ENCODE data around the gene ACTR8. TPM values are rescaled to one million over a fixed set of nuclear protein-coding genes. Genes with fewer than 3 reads are reported as not detected.

ACTR8 gene
- total RNA-seq, 2 experiments from 2014 or later: 13.7 to 14.3 TPM

- DNase-seq (no peak), ATAC-seq (ENCODE audit: poor library complexity) (no peak)
- Mint-ChIP-seq H3K4me1 (ENCODE audit: low read depth) (no peaks in the 10 kb centered on the region), H3K36me3 (ENCODE audit: low read depth) (peaks cover 19% of the 10 kb centered on the region), H3K9me3 (no peaks in the 10 kb centered on the region), H3K4me3 (no peak overlapping the region), H3K27me3 (peaks cover 13% of the 10 kb centered on the region), H3K27ac (no peak overlapping the region)
- no peak overlapping the region for H3K4me3 ChIP-seq (ENCODE audit: low read length)
- no peaks in the 10 kb centered on the region for H3K9me3 ChIP-seq (ENCODE audit: control insufficient read depth in 1 of 2, insufficient read depth in 1 of 2, low read length in 2 of 2)
- H3K27me3 ChIP-seq (ENCODE audit: control insufficient read depth in 1 of 2, insufficient read depth in 2 of 2, low read length in 2 of 2): no peaks in the 10 kb centered on the region
- no peak for TF ChIP-seq CTCF (IDR thresholded peaks at IDR 0.05)
- ChIA-PET POLR2A (no interaction called here), CTCF (no interaction called here)
- peaks cover 13% of the 10 kb centered on the region for H3K36me3 ChIP-seq (ENCODE audit: insufficient read depth, low read length)
- intact Hi-C loops (cut with DNase I, micrococcal nuclease): no loop called here
- no peak overlapping the region for H3K27ac ChIP-seq (ENCODE audit: low read depth in 1 of 2, low read length in 2 of 2)
- H3K4me1 ChIP-seq (ENCODE audit: insufficient read depth, low read length): no peaks in the 10 kb centered on the region
Measured at GRCh38 chr3:53856964-53857363, 25.0 kb downstream of the ACTR8 start.

- CTCF ChIA-PET: interaction anchor here (0.7 kb wide), 1 partner anchor 163 kb away, joined by 3 read pairs; no protein-coding TSS in a partner anchor
- intact Hi-C loops (cut with DNase I, micrococcal nuclease): no loop called here
Measured at GRCh38 chr3:53850895-53851294, 31.1 kb downstream of the ACTR8 start.

GRCh38 chr3:53849916-53850315 lies 32.0 kb downstream of the ACTR8 start:
- no peak for ATAC-seq (ENCODE audit: poor library complexity)
- Mint-ChIP-seq H3K27ac (no peak overlapping the region), H3K4me1 (ENCODE audit: low read depth) (peaks cover 3% of the 10 kb centered on the region), H3K36me3 (ENCODE audit: low read depth) (no peaks in the 10 kb centered on the region), H3K9me3 (no peaks in the 10 kb centered on the region), H3K27me3 (peaks cover 47% of the 10 kb centered on the region), H3K4me3 (no peak overlapping the region)
- DNase-seq: no peak
- ChIA-PET CTCF (no interaction called here), POLR2A (no interaction called here)
- Histone ChIP-seq H3K9me3 (ENCODE audit: control insufficient read depth in 1 of 2, insufficient read depth in 1 of 2, low read length in 2 of 2) (no peaks in the 10 kb centered on the region), H3K4me1 (ENCODE audit: insufficient read depth, low read length) (peaks cover 13% of the 10 kb centered on the region), H3K36me3 (ENCODE audit: insufficient read depth, low read length) (no peaks in the 10 kb centered on the region), H3K4me3 (ENCODE audit: low read length) (no peak overlapping the region), H3K27me3 (ENCODE audit: control insufficient read depth in 1 of 2, insufficient read depth in 2 of 2, low read length in 2 of 2) (peaks cover 27 to 36% of the 10 kb centered on the region in 2 experiments), H3K27ac (ENCODE audit: low read depth in 1 of 2, low read length in 2 of 2) (no peak overlapping the region)
- intact Hi-C loops (cut with DNase I, micrococcal nuclease): no loop called here
- TF ChIP-seq CTCF (IDR thresholded peaks at IDR 0.05): no peak

More at GRCh38 chr3:53850895-53851294, 31.1 kb downstream of the ACTR8 start:
- Histone ChIP-seq H3K4me1 (ENCODE audit: insufficient read depth, low read length) (peaks cover 5% of the 10 kb centered on the region), H3K9me3 (ENCODE audit: control insufficient read depth in 1 of 2, insufficient read depth in 1 of 2, low read length in 2 of 2) (no peaks in the 10 kb centered on the region), H3K27ac (ENCODE audit: low read depth in 1 of 2, low read length in 2 of 2) (no peak overlapping the region), H3K4me3 (ENCODE audit: low read length) (no peak overlapping the region), H3K27me3 (ENCODE audit: control insufficient read depth in 1 of 2, insufficient read depth in 2 of 2, low read length in 2 of 2) (peaks cover 19 to 26% of the 10 kb centered on the region in 2 experiments), H3K36me3 (ENCODE audit: insufficient read depth, low read length) (no peaks in the 10 kb centered on the region)
- H3K27ac Mint-ChIP-seq: no peak overlapping the region
- DNase-seq: no peak
- TF ChIP-seq CTCF (IDR thresholded peaks at IDR 0.05): no peak
- peaks cover 3% of the 10 kb centered on the region for H3K4me1 Mint-ChIP-seq (ENCODE audit: low read depth)
- no peaks in the 10 kb centered on the region for H3K9me3 Mint-ChIP-seq
- ATAC-seq (ENCODE audit: poor library complexity): no peak
- H3K27me3 Mint-ChIP-seq: peaks cover 46% of the 10 kb centered on the region
- no peak overlapping the region for H3K4me3 Mint-ChIP-seq
- no peaks in the 10 kb centered on the region for H3K36me3 Mint-ChIP-seq (ENCODE audit: low read depth)
- POLR2A ChIA-PET: no interaction called here

Measured in CD4-positive, alpha-beta T cell (primary cell).